Tibial artery (tissue), 4 donors: ENCODE data around the gene USP17L29.
"Not testable (repeated sequence)": the region's sequence is repeated elsewhere in the genome, so short reads cannot be mapped to it uniquely, and the experiment has no call there.

Experiments used
- DNase-seq, 2 donors: peaks; one replicate each; pipeline ENCODE4 v3.0.0-alpha.2; 2019
- H3K27ac ChIP-seq, 2 donors: fragments of 200-600 bp; sonication (generic) in 1 of 2; 1 replicate in 1 of 2; 2 replicates in 1 of 2; pipeline ENCODE4 v1.5.1; 2018 to 2019; ENCODE audit warnings: mild to moderate bottlenecking in 1 of 2
- H3K27me3 ChIP-seq, 2 donors: fragments of 200-600 bp; sonication (generic) in 1 of 2; one replicate each; pipeline versions ENCODE4 v1.5.1 to v1.6.0; 2016 to 2019
- H3K36me3 ChIP-seq, 3 donors: fragments of 200-600 bp; sonication (generic) in 2 of 3; one replicate each; pipeline ENCODE4 v1.5.1; 2016 to 2019; ENCODE audit warnings: mild to moderate bottlenecking in 2 of 3
- H3K4me1 ChIP-seq, 4 donors: fragments of 200-600 bp; sonication (generic) in 2 of 4; 1 replicate in 3 of 4; 2 replicates in 1 of 4; pipeline ENCODE4 v1.5.1; 2016 to 2019
- H3K4me3 ChIP-seq, 2 donors: fragments of 200-600 bp; sonication (generic) in 1 of 2; 1 replicate in 1 of 2; 2 replicates in 1 of 2; pipeline ENCODE4 v1.5.1; 2018 to 2019; ENCODE audit warnings: mild to moderate bottlenecking in 2 of 2
- H3K9me3 ChIP-seq, 3 donors: fragments of 200-600 bp; sonication (generic) in 1 of 3; one replicate each; pipeline ENCODE4 v1.5.1; 2016 to 2019
- intact Hi-C: fragments of 100-400 bp; cut with DNase I; formaldehyde crosslinking; loops from one replicate; pipeline ENCODE4 v1.15.0; 2023; ENCODE audit warnings: low total_unique reads

The USP17L29 gene, protein sequence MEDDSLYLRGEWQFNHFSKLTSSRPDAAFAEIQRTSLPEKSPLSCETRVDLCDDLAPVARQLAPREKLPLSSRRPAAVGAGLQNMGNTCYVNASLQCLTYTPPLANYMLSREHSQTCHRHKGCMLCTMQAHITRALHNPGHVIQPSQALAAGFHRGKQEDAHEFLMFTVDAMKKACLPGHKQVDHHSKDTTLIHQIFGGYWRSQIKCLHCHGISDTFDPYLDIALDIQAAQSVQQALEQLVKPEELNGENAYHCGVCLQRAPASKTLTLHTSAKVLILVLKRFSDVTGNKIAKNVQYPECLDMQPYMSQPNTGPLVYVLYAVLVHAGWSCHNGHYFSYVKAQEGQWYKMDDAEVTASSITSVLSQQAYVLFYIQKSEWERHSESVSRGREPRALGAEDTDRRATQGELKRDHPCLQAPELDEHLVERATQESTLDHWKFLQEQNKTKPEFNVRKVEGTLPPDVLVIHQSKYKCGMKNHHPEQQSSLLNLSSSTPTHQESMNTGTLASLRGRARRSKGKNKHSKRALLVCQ

DNA sequence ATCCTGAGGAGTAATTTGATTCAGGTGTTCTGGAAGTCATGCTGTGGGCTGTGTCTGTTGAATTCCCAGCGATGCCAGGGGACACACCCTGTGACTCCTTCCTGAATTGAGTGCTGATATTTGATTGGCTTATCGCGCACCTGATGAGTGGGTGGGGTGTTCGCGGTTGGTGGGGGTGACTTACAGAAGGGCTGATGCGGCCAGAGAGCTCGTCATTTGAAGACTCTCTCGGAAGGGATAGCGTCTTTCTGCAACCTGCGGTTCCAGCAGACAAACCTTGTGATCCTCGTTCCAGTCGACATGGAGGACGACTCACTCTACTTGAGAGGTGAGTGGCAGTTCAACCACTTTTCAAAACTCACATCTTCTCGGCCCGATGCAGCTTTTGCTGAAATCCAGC is at the start of gene USP17L29:
Gene USP17L29 (plus strand): TSS at position 301 of the 400 bp plus-strand sequence. CDS start 0 bp downstream, at position 301.
- H3K27ac ChIP-seq, H3K4me3 ChIP-seq, H3K27me3 ChIP-seq, H3K4me1 ChIP-seq, intact Hi-C loops, H3K36me3 ChIP-seq, H3K9me3 ChIP-seq, DNase-seq: not testable (repeated sequence)

- H3K4me1 ChIP-seq, H3K4me3 ChIP-seq, H3K9me3 ChIP-seq, H3K27me3 ChIP-seq, H3K36me3 ChIP-seq, DNase-seq, H3K27ac ChIP-seq, intact Hi-C loops: not testable (repeated sequence)
These were observed 29.2 kb upstream of the USP17L29 start for GRCh38 chr4:9324191-9324590.

DNA sequence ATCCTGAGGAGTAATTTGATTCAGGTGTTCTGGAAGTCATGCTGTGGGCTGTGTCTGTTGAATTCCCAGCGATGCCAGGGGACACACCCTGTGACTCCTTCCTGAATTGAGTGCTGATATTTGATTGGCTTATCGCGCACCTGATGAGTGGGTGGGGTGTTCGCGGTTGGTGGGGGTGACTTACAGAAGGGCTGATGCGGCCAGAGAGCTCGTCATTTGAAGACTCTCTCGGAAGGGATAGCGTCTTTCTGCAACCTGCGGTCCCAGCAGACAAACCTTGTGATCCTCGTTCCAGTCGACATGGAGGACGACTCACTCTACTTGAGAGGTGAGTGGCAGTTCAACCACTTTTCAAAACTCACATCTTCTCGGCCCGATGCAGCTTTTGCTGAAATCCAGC is 28.6 kb upstream of the USP17L29 start, which contains the start of gene USP17L24:
Gene USP17L24 (plus strand): TSS at position 301 of the 400 bp plus-strand sequence. CDS start 0 bp downstream, at position 301.
- H3K27me3 ChIP-seq, DNase-seq, H3K36me3 ChIP-seq, H3K27ac ChIP-seq, H3K4me1 ChIP-seq, H3K9me3 ChIP-seq, H3K4me3 ChIP-seq, intact Hi-C loops: not testable (repeated sequence)

DNA sequence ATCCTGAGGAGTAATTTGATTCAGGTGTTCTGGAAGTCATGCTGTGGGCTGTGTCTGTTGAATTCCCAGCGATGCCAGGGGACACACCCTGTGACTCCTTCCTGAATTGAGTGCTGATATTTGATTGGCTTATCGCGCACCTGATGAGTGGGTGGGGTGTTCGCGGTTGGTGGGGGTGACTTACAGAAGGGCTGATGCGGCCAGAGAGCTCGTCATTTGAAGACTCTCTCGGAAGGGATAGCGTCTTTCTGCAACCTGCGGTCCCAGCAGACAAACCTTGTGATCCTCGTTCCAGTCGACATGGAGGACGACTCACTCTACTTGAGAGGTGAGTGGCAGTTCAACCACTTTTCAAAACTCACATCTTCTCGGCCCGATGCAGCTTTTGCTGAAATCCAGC is 23.8 kb upstream of the USP17L29 start, which contains the start of gene USP17L25:
Gene USP17L25 (plus strand): TSS at position 301 of the 400 bp plus-strand sequence. CDS start 0 bp downstream, at position 301.
- intact Hi-C loops, H3K4me3 ChIP-seq, DNase-seq, H3K9me3 ChIP-seq, H3K36me3 ChIP-seq, H3K27me3 ChIP-seq, H3K27ac ChIP-seq, H3K4me1 ChIP-seq: not testable (repeated sequence)

DNA sequence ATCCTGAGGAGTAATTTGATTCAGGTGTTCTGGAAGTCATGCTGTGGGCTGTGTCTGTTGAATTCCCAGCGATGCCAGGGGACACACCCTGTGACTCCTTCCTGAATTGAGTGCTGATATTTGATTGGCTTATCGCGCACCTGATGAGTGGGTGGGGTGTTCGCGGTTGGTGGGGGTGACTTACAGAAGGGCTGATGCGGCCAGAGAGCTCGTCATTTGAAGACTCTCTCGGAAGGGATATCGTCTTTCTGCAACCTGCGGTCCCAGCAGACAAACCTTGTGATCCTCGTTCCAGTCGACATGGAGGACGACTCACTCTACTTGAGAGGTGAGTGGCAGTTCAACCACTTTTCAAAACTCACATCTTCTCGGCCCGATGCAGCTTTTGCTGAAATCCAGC is 19.1 kb upstream of the USP17L29 start, which contains the start of gene USP17L26:
Gene USP17L26 (plus strand): TSS at position 301 of the 400 bp plus-strand sequence. CDS start 0 bp downstream, at position 301.
- H3K27me3 ChIP-seq, H3K4me3 ChIP-seq, H3K9me3 ChIP-seq, DNase-seq, H3K36me3 ChIP-seq, H3K4me1 ChIP-seq, intact Hi-C loops, H3K27ac ChIP-seq: not testable (repeated sequence)

DNA sequence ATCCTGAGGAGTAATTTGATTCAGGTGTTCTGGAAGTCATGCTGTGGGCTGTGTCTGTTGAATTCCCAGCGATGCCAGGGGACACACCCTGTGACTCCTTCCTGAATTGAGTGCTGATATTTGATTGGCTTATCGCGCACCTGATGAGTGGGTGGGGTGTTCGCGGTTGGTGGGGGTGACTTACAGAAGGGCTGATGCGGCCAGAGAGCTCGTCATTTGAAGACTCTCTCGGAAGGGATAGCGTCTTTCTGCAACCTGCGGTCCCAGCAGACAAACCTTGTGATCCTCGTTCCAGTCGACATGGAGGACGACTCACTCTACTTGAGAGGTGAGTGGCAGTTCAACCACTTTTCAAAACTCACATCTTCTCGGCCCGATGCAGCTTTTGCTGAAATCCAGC is 14.3 kb upstream of the USP17L29 start, which contains the start of gene USP17L5:
Gene USP17L5 (plus strand): TSS at position 301 of the 400 bp plus-strand sequence. CDS start 0 bp downstream, at position 301.
- H3K9me3 ChIP-seq, intact Hi-C loops, H3K27ac ChIP-seq, DNase-seq, H3K4me1 ChIP-seq, H3K4me3 ChIP-seq, H3K27me3 ChIP-seq, H3K36me3 ChIP-seq: not testable (repeated sequence)

DNA sequence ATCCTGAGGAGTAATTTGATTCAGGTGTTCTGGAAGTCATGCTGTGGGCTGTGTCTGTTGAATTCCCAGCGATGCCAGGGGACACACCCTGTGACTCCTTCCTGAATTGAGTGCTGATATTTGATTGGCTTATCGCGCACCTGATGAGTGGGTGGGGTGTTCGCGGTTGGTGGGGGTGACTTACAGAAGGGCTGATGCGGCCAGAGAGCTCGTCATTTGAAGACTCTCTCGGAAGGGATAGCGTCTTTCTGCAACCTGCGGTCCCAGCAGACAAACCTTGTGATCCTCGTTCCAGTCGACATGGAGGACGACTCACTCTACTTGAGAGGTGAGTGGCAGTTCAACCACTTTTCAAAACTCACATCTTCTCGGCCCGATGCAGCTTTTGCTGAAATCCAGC is 9.6 kb upstream of the USP17L29 start, which contains the start of gene USP17L27:
Gene USP17L27 (plus strand): TSS at position 301 of the 400 bp plus-strand sequence. CDS start 0 bp downstream, at position 301.
- H3K36me3 ChIP-seq, intact Hi-C loops, H3K27ac ChIP-seq, H3K4me3 ChIP-seq, H3K27me3 ChIP-seq, DNase-seq, H3K9me3 ChIP-seq, H3K4me1 ChIP-seq: not testable (repeated sequence)

DNA sequence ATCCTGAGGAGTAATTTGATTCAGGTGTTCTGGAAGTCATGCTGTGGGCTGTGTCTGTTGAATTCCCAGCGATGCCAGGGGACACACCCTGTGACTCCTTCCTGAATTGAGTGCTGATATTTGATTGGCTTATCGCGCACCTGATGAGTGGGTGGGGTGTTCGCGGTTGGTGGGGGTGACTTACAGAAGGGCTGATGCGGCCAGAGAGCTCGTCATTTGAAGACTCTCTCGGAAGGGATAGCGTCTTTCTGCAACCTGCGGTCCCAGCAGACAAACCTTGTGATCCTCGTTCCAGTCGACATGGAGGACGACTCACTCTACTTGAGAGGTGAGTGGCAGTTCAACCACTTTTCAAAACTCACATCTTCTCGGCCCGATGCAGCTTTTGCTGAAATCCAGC is 4.8 kb upstream of the USP17L29 start, which contains the start of gene USP17L28:
Gene USP17L28 (plus strand): TSS at position 301 of the 400 bp plus-strand sequence. CDS start 0 bp downstream, at position 301.
- H3K27me3 ChIP-seq, H3K36me3 ChIP-seq: not testable (repeated sequence)

DNA sequence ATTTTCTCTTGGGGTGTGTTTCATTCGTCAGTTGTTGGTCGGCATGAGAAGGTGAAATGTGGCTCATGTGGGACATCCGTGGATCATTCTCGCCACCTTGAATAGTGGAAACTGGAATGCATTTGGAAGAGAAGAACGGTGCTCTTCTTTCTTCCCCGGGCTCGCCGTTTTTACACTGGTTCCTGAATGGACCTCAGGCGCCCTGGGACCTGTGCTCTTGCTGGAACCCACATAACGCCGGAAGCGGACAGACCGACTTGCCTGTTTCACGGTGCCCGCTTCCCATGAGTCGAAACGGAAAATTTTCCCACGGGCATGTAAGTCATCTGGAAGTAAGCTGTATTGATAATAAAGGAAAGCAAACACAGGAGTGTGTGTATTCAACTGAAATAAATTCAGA is 2.6 kb upstream of the USP17L29 start:
- H3K36me3 ChIP-seq, H3K9me3 ChIP-seq, H3K27ac ChIP-seq, H3K4me1 ChIP-seq, DNase-seq, intact Hi-C loops, H3K27me3 ChIP-seq, H3K4me3 ChIP-seq: not testable (repeated sequence)

More for the DNA sequence above, 4.8 kb upstream of the USP17L29 start, which contains the start of gene USP17L28:
- H3K27ac ChIP-seq, DNase-seq, H3K4me3 ChIP-seq, intact Hi-C loops, H3K4me1 ChIP-seq, H3K9me3 ChIP-seq: not testable (repeated sequence)

- intact Hi-C loops, DNase-seq, H3K9me3 ChIP-seq, H3K4me3 ChIP-seq, H3K36me3 ChIP-seq, H3K4me1 ChIP-seq, H3K27ac ChIP-seq, H3K27me3 ChIP-seq: not testable (repeated sequence)
These were observed 9.4 kb downstream of the USP17L29 start, which contains the start of gene USP17L30 for GRCh38 chr4:9362829-9363228. Gene USP17L30, plus strand, starts transcription at chr4:9363129. Its CDS starts 0 bp downstream, at chr4:9363129.

DNA sequence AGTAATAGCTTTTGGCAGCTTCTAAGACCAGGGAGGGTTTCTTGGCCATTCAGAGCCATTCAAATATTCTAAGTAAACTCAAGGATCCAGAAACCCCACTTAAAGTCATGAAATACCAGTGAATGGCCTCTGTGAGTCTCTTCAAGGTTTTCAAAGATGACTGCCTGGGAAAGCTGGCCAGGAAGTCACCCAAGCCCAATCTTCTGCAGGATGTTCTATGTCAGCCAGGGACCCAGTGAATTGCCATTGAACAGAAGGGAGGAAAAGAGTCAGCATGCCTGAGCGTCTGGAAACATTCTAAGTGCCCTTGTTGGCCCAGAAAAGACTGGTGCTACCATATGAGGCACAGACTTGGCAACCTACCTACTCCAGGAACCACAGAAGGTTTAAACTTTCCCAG is 26.4 kb downstream of the USP17L29 start:
- H3K27ac ChIP-seq, H3K4me3 ChIP-seq, intact Hi-C loops, H3K9me3 ChIP-seq, DNase-seq, H3K4me1 ChIP-seq, H3K36me3 ChIP-seq, H3K27me3 ChIP-seq: not testable (repeated sequence)
